Frontal cortex (tissue), 4 donors: ENCODE results near the gene YIPF1. TPM values are rescaled to one million over a fixed set of nuclear protein-coding genes. Genes with fewer than 3 reads are reported as not detected.

ENCODE experiments used
- DNase-seq, 2 donors: peaks; one replicate each; pipeline ENCODE4 v3.0.0; 2012; ENCODE audit warnings: low spot score in 2 of 2
- FAIRE-seq: peaks from 2 replicates; lab custom pipeline; 2012; peaks lifted over from hg19 to GRCh38; lab: Jason Lieb, UNC
- total RNA-seq: library from RNA; depleted of rRNA; stranded (reverse); fragments of >200 nt; gene quantifications from one replicate; pipeline ENCODE4 v1.2.3, GENCODE V29; 2014
- donor health status: control.
- donor health status: control.
- donor health status: control.

Gene YIPF1
- 15.5 TPM for total RNA-seq

- FAIRE-seq (no peak), DNase-seq (peak; percentile 74 to 92)
Measured at GRCh38 chr1:53889304-53890298, at the start of gene YIPF1. Gene YIPF1 (minus strand): TSS chr1:53889797. CDS start chr1:53888937, 860 bp downstream.

DNA sequence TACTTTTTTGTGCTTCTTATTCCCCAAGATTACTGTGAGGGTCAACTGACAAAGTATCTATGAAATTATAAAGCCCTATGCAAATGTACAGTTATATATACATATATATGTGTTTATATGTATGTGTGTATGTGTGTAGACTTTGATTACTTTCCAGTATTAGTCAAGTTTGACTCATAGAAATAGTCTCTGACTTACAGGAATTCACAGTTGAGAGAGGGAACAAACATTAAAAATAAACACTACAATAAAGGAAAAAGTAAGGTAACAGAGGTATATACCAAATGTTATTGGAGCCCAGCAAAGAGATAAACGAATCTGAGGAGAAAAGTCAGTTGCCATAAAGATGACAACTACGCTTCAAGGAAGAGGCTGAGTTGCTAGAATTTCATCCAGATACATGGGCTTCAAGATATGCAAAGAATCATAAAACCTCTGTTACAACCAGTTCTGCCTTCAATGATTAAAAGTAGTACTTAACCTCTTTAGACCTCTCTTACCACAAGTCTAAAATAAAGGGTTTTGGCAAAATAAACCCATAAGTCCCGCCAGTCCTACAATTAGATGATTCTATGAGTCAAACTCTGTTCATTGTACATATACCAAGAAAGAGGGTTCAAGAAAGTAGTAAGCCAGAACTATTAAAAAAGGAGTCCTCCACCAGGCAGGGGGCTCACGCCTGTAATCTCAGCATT is 48.7 kb upstream of the YIPF1 start:
- DNase-seq, result no peak
- FAIRE-seq, result no peak

GRCh38 chr1:53936430-53936829 is 46.8 kb upstream of the YIPF1 start:
- no peak for FAIRE-seq
- no peak for DNase-seq

- no peak for FAIRE-seq
- DNase-seq, result no peak
Measured at GRCh38 chr1:53934170-53934765, 44.7 kb upstream of the YIPF1 start.

- FAIRE-seq, result peak; percentile 51
Measured at GRCh38 chr1:53931523-53931922, 41.9 kb upstream of the YIPF1 start.

DNA sequence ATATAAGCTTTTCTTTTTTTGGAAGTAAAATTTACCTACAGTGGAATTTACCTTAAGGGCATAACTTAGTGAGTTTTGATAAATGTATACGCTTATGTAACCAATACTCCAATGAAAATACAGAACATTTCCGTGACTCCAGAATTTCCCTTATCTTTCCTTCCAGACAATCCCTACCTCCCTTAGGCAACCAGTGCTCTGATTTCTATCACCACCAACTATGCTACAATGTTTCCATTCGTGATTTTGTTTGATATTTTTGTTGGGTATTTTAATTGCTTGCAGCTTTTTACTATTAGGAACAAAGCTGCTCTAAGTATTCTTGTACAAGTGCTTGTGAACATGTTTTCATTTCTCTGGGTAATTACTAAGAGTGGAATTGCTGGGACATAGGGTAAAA is 41.3 kb upstream of the YIPF1 start:
- FAIRE-seq (no peak), DNase-seq (no peak)

More at GRCh38 chr1:53931523-53931922, 41.9 kb upstream of the YIPF1 start:
- DNase-seq, result no peak

GRCh38 chr1:53929246-53929960 is 39.8 kb upstream of the YIPF1 start:
- FAIRE-seq (no peak), DNase-seq (no peak)

- DNase-seq (no peak), FAIRE-seq (no peak)
Measured at GRCh38 chr1:53927376-53927881, 37.8 kb upstream of the YIPF1 start.

- FAIRE-seq, result no peak
- no peak for DNase-seq
Measured at GRCh38 chr1:53919675-53920066, 30.1 kb upstream of the YIPF1 start.

DNA sequence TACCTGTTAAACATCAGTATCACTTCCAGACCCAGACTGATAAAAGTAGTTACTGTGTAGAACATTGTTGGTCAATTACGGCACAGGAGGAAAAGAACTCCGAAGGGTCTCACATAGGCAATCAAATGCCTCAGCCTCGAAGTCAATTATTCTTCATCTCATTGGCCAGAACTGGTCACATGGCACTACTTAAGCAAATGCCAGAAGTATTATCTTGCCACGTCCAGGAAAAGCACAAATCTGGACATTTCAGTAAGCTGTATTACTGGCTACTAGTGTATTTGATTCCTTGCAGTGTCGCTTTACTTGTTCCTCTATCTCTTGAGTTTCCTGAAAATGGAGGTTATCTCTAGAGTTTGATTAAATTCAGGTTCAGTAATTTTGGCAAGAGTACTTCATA is 28.7 kb upstream of the YIPF1 start:
- DNase-seq (no peak), FAIRE-seq (no peak)

GRCh38 chr1:53913352-53914033 is 23.9 kb upstream of the YIPF1 start:
- FAIRE-seq, result no peak
- DNase-seq, result no peak

- no peak for FAIRE-seq
- no peak for DNase-seq
Measured at GRCh38 chr1:53911442-53911841, 21.8 kb upstream of the YIPF1 start.

GRCh38 chr1:53909946-53910345 is 20.3 kb upstream of the YIPF1 start:
- FAIRE-seq (no peak), DNase-seq (no peak)

GRCh38 chr1:53906121-53906520 is 16.5 kb upstream of the YIPF1 start:
- FAIRE-seq, result no peak

DNA sequence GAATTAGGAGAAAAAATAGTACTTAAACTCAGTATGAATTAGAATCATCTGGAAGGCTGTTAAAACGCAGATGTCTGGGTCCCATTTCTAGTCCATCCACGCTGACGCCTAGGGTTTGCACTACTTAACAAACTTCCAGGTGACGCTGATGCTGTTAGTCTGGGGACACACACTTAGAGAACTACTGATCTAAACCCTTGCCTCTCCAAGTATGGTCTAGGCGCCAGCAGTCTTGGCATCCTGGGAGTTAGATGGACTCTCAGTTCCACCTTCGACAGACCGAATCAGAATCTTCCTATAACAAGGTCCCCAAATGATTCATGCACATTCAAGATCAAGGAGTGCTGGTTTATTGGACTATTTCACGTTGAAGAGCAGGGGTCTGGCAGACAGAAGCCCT is 15.9 kb upstream of the YIPF1 start:
- FAIRE-seq, result no peak
- DNase-seq, result no peak

More at GRCh38 chr1:53906121-53906520, 16.5 kb upstream of the YIPF1 start:
- DNase-seq, result no peak

DNA sequence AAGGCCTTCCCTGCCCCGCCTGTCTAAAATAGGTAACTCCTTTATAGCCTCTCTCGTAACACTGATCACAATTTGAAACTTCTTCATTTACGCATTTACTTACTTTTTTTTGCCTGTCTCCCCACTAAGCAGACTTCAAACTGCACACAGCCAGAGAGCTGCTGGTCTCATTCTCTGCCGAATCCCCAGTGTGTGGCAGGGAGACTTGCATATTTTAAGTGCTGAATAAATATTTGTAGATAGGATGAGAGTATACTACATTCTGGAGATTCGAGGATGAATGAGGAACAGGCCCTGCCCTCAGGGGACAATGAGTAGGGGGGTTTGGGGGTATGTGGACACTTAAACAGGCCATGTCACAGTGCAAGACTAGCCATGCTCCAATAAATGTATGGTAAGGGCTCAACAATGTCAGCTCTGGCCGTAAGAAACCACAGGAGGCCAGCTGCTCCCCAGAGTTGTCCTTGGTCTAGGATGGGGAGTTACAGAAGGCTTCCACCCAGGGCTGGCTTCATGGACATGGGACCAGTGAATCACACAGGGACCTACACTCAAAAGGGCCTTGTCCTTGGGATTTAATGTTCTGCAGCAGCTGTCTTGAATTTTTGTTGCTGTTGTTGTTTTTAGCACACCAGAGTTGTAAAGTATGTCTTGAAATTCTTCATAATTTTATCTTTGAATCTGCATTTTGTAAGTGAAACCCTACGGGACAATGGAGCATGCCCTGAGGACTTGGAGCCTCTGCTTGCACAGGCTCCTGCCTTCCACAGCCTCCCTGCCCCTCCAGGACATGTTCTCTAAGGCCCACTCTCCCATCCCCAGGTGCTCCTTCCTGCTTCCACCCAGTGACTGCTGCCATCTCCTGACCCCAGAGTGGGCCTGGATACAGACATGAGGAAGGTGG is 12.9 kb upstream of the YIPF1 start:
- DNase-seq, result no peak
- FAIRE-seq, result no peak

- DNase-seq (no peak), FAIRE-seq (no peak)
Measured at GRCh38 chr1:53899708-53900107, 10.1 kb upstream of the YIPF1 start.

DNA sequence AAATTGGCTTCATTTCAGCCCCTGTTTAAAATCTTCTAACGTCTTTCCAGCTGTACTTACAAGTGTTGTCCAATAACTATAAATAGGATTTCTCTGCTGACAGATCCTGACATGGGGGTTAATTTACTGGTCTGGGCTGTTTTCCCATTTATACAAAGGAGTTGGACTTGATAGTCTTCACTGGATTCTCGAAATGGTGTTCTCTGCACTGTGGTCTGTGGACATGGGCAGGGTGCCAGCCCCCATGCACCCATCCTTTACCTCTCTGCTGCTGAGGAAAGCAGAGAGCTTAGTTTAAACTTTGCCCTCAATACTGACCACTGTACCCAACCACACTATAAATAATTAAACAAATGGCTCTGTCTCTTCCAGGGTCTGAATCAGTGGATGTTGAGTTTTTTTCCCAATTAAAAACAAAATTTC is 9.6 kb upstream of the YIPF1 start:
- DNase-seq, result no peak
- FAIRE-seq, result no peak
